DOHH2 (cell line): ENCODE results near the gene VPS37D.

Experiments
- H3F3A ChIP-seq: fragments of 200-600 bp; sonication (generic), shearing (Covaris generic); 2 replicates; pipeline ENCODE4 v1.6.0; 2016; ENCODE audit warnings: antibody characterized with exemption, mild to moderate bottlenecking; ENCODE audit not compliant: control insufficient read depth, insufficient read depth
- H3K27ac ChIP-seq: fragments of 200-600 bp; sonication (generic); 2 replicates; pipeline ENCODE4 v1.5.1; 2014; ENCODE audit warnings: low read depth, mild to moderate bottlenecking, low read length, moderate library complexity
- H3K27me3 ChIP-seq: fragments of 200-600 bp; sonication (generic); 2 replicates; pipeline ENCODE4 v1.6.1; 2014; ENCODE audit warnings: mild to moderate bottlenecking, low read length, mixed read lengths; ENCODE audit not compliant: control insufficient read depth
- H3K36me3 ChIP-seq: fragments of 200-600 bp; sonication (generic); 2 replicates; pipeline ENCODE4 v1.6.1; 2014; ENCODE audit warnings: mild to moderate bottlenecking, low read length, moderate library complexity, mixed read lengths; ENCODE audit not compliant: control insufficient read depth
- H3K4me1 ChIP-seq: fragments of 200-600 bp; sonication (generic); 2 replicates; pipeline ENCODE4 v1.6.1; 2014; ENCODE audit warnings: mild to moderate bottlenecking, low read length, mixed read lengths; ENCODE audit not compliant: control insufficient read depth
- H3K4me2 ChIP-seq: fragments of 200-600 bp; sonication (generic); 2 replicates; pipeline ENCODE4 v1.6.0; 2014; ENCODE audit warnings: mild to moderate bottlenecking, low read length, moderate library complexity
- H3K4me3 ChIP-seq: fragments of 200-600 bp; sonication (generic); 2 replicates; pipeline ENCODE4 v1.5.1; 2014; ENCODE audit warnings: mild to moderate bottlenecking, low read length, mixed read lengths
- H3K79me2 ChIP-seq: fragments of 200-600 bp; sonication (generic); 2 replicates; pipeline ENCODE4 v1.6.1; 2014; ENCODE audit warnings: mild to moderate bottlenecking, low read length, mixed read lengths; ENCODE audit not compliant: control insufficient read depth
- H3K9me2 ChIP-seq: fragments of 200-600 bp; sonication (generic); replicated peaks from 2 replicates; pipeline ENCODE4 v1.6.1; 2014; ENCODE audit warnings: mild to moderate bottlenecking, low read length, mixed read lengths; ENCODE audit not compliant: control insufficient read depth
- H3K9me3 ChIP-seq: fragments of 200-600 bp; sonication (generic); 2 replicates; pipeline ENCODE4 v1.6.1; 2014; ENCODE audit warnings: antibody characterized with exemption, low read length, mixed read lengths; ENCODE audit not compliant: control insufficient read depth, insufficient read depth
- H4K20me1 ChIP-seq: fragments of 200-600 bp; sonication (generic); 2 replicates; pipeline ENCODE4 v1.6.0; 2014; ENCODE audit warnings: low read depth, mild to moderate bottlenecking, antibody characterized with exemption, low read length, moderate library complexity; ENCODE audit not compliant: control insufficient read depth, insufficient read depth
- CTCF ChIP-seq: fragments of 200-600 bp; sonication (generic); IDR thresholded peaks from one replicate; pipeline ENCODE4 v1.5.1; 2014; ENCODE audit warnings: antibody characterized with exemption, mild to moderate bottlenecking, low read depth, low read length; ENCODE audit not compliant: poor library complexity, severe bottlenecking
- EZH2phosphoT487 ChIP-seq: fragments of 200-600 bp; sonication (generic); IDR thresholded peaks from 2 replicates; pipeline ENCODE4 v1.6.1; 2017; ENCODE audit warnings: borderline replicate concordance, mild to moderate bottlenecking, antibody characterized with exemption, low read length, moderate library complexity, mixed read lengths

Gene VPS37D

GRCh38 chr7:73688288-73688687 lies 20.7 kb downstream of the VPS37D start:
- H3K27me3 ChIP-seq = no peaks in the 10 kb centered on the region
- no peak for TF ChIP-seq CTCF
- TF ChIP-seq EZH2phosphoT487 = no peak
- peaks cover 3% of the 10 kb centered on the region; the same call in 1 of the 2 replicates for H4K20me1 ChIP-seq
- peaks cover 74% of the 10 kb centered on the region for H3K36me3 ChIP-seq
- no peaks in the 10 kb centered on the region for H3K9me3 ChIP-seq
- H3K4me3 ChIP-seq = no peak overlapping the region
- H3K27ac ChIP-seq = no peak overlapping the region
- H3K79me2 ChIP-seq = peaks cover 58% of the 10 kb centered on the region
- H3K9me2 ChIP-seq = no peaks in the 10 kb centered on the region
- H3K4me2 ChIP-seq = no peak overlapping the region
- peaks cover 8% of the 10 kb centered on the region; the same call in 1 of the 2 replicates for H3K4me1 ChIP-seq
- H3F3A ChIP-seq = no peaks in the 10 kb centered on the region

- H3K79me2 ChIP-seq = peaks cover 35% of the 10 kb centered on the region
- H4K20me1 ChIP-seq = peaks cover 3% of the 10 kb centered on the region; the same call in 1 of the 2 replicates
- H3K9me2 ChIP-seq = no peaks in the 10 kb centered on the region
- H3K27me3 ChIP-seq = no peaks in the 10 kb centered on the region
- H3F3A ChIP-seq = no peaks in the 10 kb centered on the region
- no peak for TF ChIP-seq CTCF
- no peak for TF ChIP-seq EZH2phosphoT487
- no peak overlapping the region for H3K4me3 ChIP-seq
- H3K27ac ChIP-seq = no peak overlapping the region
- peaks cover 82% of the 10 kb centered on the region for H3K36me3 ChIP-seq
- no peak overlapping the region for H3K4me2 ChIP-seq
- no peaks in the 10 kb centered on the region for H3K4me1 ChIP-seq
- H3K9me3 ChIP-seq = no peaks in the 10 kb centered on the region
Observed at GRCh38 chr7:73690646-73691045, 23.0 kb downstream of the VPS37D start.

GRCh38 chr7:73696372-73696771 lies 28.7 kb downstream of the VPS37D start:
- Histone ChIP-seq H3K36me3 (peaks cover 79% of the 10 kb centered on the region), H3K79me2 (no peaks in the 10 kb centered on the region), H3K27me3 (no peaks in the 10 kb centered on the region), H3K27ac (no peak overlapping the region), H3K4me3 (no peak overlapping the region), H3K4me2 (no peak overlapping the region), H3K9me3 (no peaks in the 10 kb centered on the region), H3F3A (no peaks in the 10 kb centered on the region), H3K9me2 (no peaks in the 10 kb centered on the region), H3K4me1 (no peaks in the 10 kb centered on the region), H4K20me1 (no peaks in the 10 kb centered on the region)
- TF ChIP-seq EZH2phosphoT487 (no peak), CTCF (no peak)

GRCh38 chr7:73698410-73698809 lies 30.8 kb downstream of the VPS37D start:
- Histone ChIP-seq H3K79me2 (no peaks in the 10 kb centered on the region), H3K4me3 (no peak overlapping the region), H3K36me3 (peaks cover 59% of the 10 kb centered on the region), H3K9me2 (no peaks in the 10 kb centered on the region), H3K9me3 (no peaks in the 10 kb centered on the region), H3K27ac (no peak overlapping the region), H4K20me1 (no peaks in the 10 kb centered on the region), H3F3A (no peaks in the 10 kb centered on the region), H3K4me1 (no peaks in the 10 kb centered on the region), H3K4me2 (no peak overlapping the region), H3K27me3 (no peaks in the 10 kb centered on the region)
- TF ChIP-seq EZH2phosphoT487 (no peak), CTCF (no peak)
